Activated CD8-positive, alpha-beta T cell treated with anti-CD3 and anti-CD28 coated beads for 36 hours (primary cell): ENCODE results near the gene ACSL4. TPM values are rescaled to one million over a fixed set of nuclear protein-coding genes. Genes with fewer than 3 reads are reported as not detected.

Source experiments
- ATAC-seq: fragments of 200-7000 bp; cut with Tn5 transposase; one replicate; pipeline ENCODE4 v1.10.0; 2021; ENCODE audit warnings: mild to moderate bottlenecking, moderate library complexity
- CTCF ChIA-PET: fragments of 350-600 bp; sonication (Branson Sonifier 250); formaldehyde crosslinking; loops from one replicate; lab custom pipeline; 2021; ENCODE audit warnings: antibody characterized with exemption; lab: Charles Lee
- POLR2A ChIA-PET: fragments of 350-600 bp; sonication (Branson Sonifier 250); formaldehyde crosslinking; loops from one replicate; lab custom pipeline; 2021; ENCODE audit warnings: antibody characterized with exemption; lab: Charles Lee
- DNase-seq: peaks from one replicate; pipeline ENCODE4 v3.0.0-alpha.2; 2020
- H3K27ac Mint-ChIP-seq: one replicate; pipeline ENCODE4 v1.8.0; 2021; ENCODE audit warnings: mild to moderate bottlenecking, mixed read lengths
- H3K27me3 Mint-ChIP-seq: one replicate; pipeline ENCODE4 v1.8.0; 2021; ENCODE audit warnings: mixed read lengths
- H3K36me3 Mint-ChIP-seq: one replicate; pipeline ENCODE4 v1.8.0; 2021; ENCODE audit warnings: low read depth, mixed read lengths
- H3K4me1 Mint-ChIP-seq: one replicate; pipeline ENCODE4 v1.8.0; 2021; ENCODE audit warnings: low read depth, mixed read lengths
- H3K4me3 Mint-ChIP-seq: one replicate; pipeline ENCODE4 v1.8.0; 2021; ENCODE audit warnings: mild to moderate bottlenecking, moderate library complexity, mixed read lengths
- H3K9me3 Mint-ChIP-seq: one replicate; pipeline ENCODE4 v1.8.0; 2021; ENCODE audit warnings: mixed read lengths
- CTCF ChIP-seq: fragments of 200-600 bp; IDR thresholded peaks from one replicate; pipeline ENCODE4 v1.8.0; 2022; ENCODE audit warnings: antibody characterized with exemption, mild to moderate bottlenecking
- intact Hi-C: fragments of 100-400 bp; cut with micrococcal nuclease; formaldehyde crosslinking; loops from one replicate; pipeline ENCODE4 v1.10.0; 2022
- total RNA-seq, 2 experiments: library from RNA; stranded (reverse); gene quantifications; one replicate each; pipeline ENCODE4 v1.2.3, GENCODE V29; 2021

The ACSL4 gene
- total RNA-seq, 2 experiments from 2014 or later, result 63.1 to 64.0 TPM

GRCh38 chrX:109635146-109635545 lies 97.9 kb downstream of the ACSL4 start:
- H3K4me1 Mint-ChIP-seq, result peaks cover 2% of the 10 kb centered on the region
- peak; percentile 4 for DNase-seq
- H3K4me3 Mint-ChIP-seq, result no peak overlapping the region
- peaks cover 10% of the 10 kb centered on the region for H3K36me3 Mint-ChIP-seq
- peak; percentile 20 for ATAC-seq
- intact Hi-C loops, result loop anchor here (10.0 kb wide), 1 partner anchor 150 kb away; the partner anchor contains the start of gene GUCY2F
- H3K27ac Mint-ChIP-seq, result no peak overlapping the region
- no peaks in the 10 kb centered on the region for H3K27me3 Mint-ChIP-seq
- ChIA-PET POLR2A (no interaction called here), CTCF (interaction anchor here (1.2 to 3.8 kb wide), 6 partner anchors 8 to 256 kb away, joined by 3 to 22 read pairs (median 6); partner anchors contain the start of gene NXT2)
- H3K9me3 Mint-ChIP-seq, result no peaks in the 10 kb centered on the region
- peak; percentile 32 for TF ChIP-seq CTCF

GRCh38 chrX:109632906-109633504 lies 100.1 kb downstream of the ACSL4 start:
- no peaks in the 10 kb centered on the region for H3K4me1 Mint-ChIP-seq
- ChIA-PET POLR2A (no interaction called here), CTCF (interaction anchor here (1.0 to 3.8 kb wide), 3 partner anchors 147 to 258 kb away, joined by 4 to 12 read pairs (median 5); no protein-coding TSS in a partner anchor)
- ATAC-seq, result no peak
- H3K36me3 Mint-ChIP-seq, result peaks cover under 1% of the 10 kb centered on the region
- H3K27me3 Mint-ChIP-seq, result no peaks in the 10 kb centered on the region
- intact Hi-C loops, result loop anchor here (10.0 kb wide), 1 partner anchor 148 kb away; the partner anchor contains the start of gene GUCY2F
- no peak overlapping the region for H3K27ac Mint-ChIP-seq
- DNase-seq, result no peak
- peak; percentile 30 for TF ChIP-seq CTCF
- no peaks in the 10 kb centered on the region for H3K9me3 Mint-ChIP-seq
- no peak overlapping the region for H3K4me3 Mint-ChIP-seq

- intact Hi-C loops, result no loop called here
- Mint-ChIP-seq H3K4me1 (peaks cover 4% of the 10 kb centered on the region), H3K27me3 (no peaks in the 10 kb centered on the region), H3K4me3 (no peak overlapping the region), H3K27ac (no peak overlapping the region), H3K36me3 (no peaks in the 10 kb centered on the region), H3K9me3 (no peaks in the 10 kb centered on the region)
- ChIA-PET POLR2A (no interaction called here), CTCF (no interaction called here)
- ATAC-seq (no peak), DNase-seq (no peak)
- TF ChIP-seq CTCF, result no peak
Measured at GRCh38 chrX:109629310-109629709, 103.7 kb downstream of the ACSL4 start.

- no peak overlapping the region for H3K27ac Mint-ChIP-seq
- POLR2A ChIA-PET, result no interaction called here
- peaks cover 4% of the 10 kb centered on the region for H3K4me1 Mint-ChIP-seq
- no peak for DNase-seq
- H3K4me3 Mint-ChIP-seq, result no peak overlapping the region
- CTCF ChIA-PET, result no interaction called here
- H3K27me3 Mint-ChIP-seq, result no peaks in the 10 kb centered on the region
- intact Hi-C loops, result no loop called here
- H3K9me3 Mint-ChIP-seq, result no peaks in the 10 kb centered on the region
- TF ChIP-seq CTCF, result no peak
- ATAC-seq, result no peak
- no peaks in the 10 kb centered on the region for H3K36me3 Mint-ChIP-seq
Measured at GRCh38 chrX:109626637-109627036, 106.4 kb downstream of the ACSL4 start.
